H9 (cell line): Measurements from ENCODE around the gene KCNG3. TPM values are rescaled to one million over a fixed set of nuclear protein-coding genes. Genes with fewer than 3 reads are reported as not detected.
A peak's percentile ranks its signal among the peaks of the same experiment; 100 is the strongest.

Source experiments
- DNase-seq: peaks from one replicate; pipeline ENCODE4 v3.0.0-alpha.2; 2017
- H2AFZ ChIP-seq: one replicate; pipeline ENCODE4 v1.6.1; 2013; ENCODE audit warnings: mild to moderate bottlenecking, low read length, control low read depth, moderate library complexity
- H2AK5ac ChIP-seq: 2 replicates; pipeline ENCODE4 v1.6.1; 2013; ENCODE audit warnings: low read length, control low read depth, mixed read lengths; ENCODE audit not compliant: insufficient read length
- H2BK120ac ChIP-seq: one replicate; pipeline ENCODE4 v1.6.1; 2013; ENCODE audit warnings: low read depth, mild to moderate bottlenecking, low read length, control low read depth, inconsistent platforms; ENCODE audit not compliant: poor library complexity, severe bottlenecking
- H2BK12ac ChIP-seq: 2 replicates; pipeline ENCODE4 v1.6.1; 2013; ENCODE audit warnings: low read length, control low read depth, mixed read lengths, low read depth; ENCODE audit not compliant: insufficient read length
- H2BK15ac ChIP-seq: 2 replicates; pipeline ENCODE4 v1.6.1; 2013; ENCODE audit warnings: low read depth, low read length, control low read depth
- H2BK20ac ChIP-seq: one replicate; pipeline ENCODE4 v1.6.1; 2013; ENCODE audit warnings: low read depth, mild to moderate bottlenecking, low read length, control low read depth, inconsistent platforms; ENCODE audit not compliant: poor library complexity, severe bottlenecking
- H2BK5ac ChIP-seq: 2 replicates; pipeline ENCODE4 v1.6.1; 2013; ENCODE audit warnings: low read length, control low read depth, mixed read lengths; ENCODE audit not compliant: insufficient read length
- H3K14ac ChIP-seq: 2 replicates; pipeline ENCODE4 v1.6.1; 2013; ENCODE audit warnings: low read length, control low read depth; ENCODE audit not compliant: insufficient read depth
- H3K18ac ChIP-seq: 2 replicates; pipeline ENCODE4 v1.6.1; 2013; ENCODE audit warnings: low read depth, mild to moderate bottlenecking, mixed read lengths, low read length, control low read depth; ENCODE audit not compliant: insufficient read length
- H3K23ac ChIP-seq: 2 replicates; pipeline ENCODE4 v1.6.1; 2013; ENCODE audit warnings: low read length, control low read depth, mixed read lengths, low read depth; ENCODE audit not compliant: insufficient read length
- H3K23me2 ChIP-seq: 2 replicates; pipeline ENCODE4 v1.6.1; 2013; ENCODE audit warnings: low read depth, mild to moderate bottlenecking, mixed read lengths, low read length, control low read depth; ENCODE audit not compliant: insufficient read length, poor library complexity, severe bottlenecking
- H3K27ac ChIP-seq: 2 replicates; pipeline ENCODE4 v1.5.1; 2013; ENCODE audit warnings: low read length, control low read depth, mixed read lengths, low read depth; ENCODE audit not compliant: insufficient read length
- H3K27me3 ChIP-seq: 2 replicates; pipeline ENCODE4 v1.6.1; 2013; ENCODE audit warnings: low read length, control low read depth, inconsistent platforms; ENCODE audit not compliant: insufficient read depth
- H3K4ac ChIP-seq: 2 replicates; pipeline ENCODE4 v1.6.1; 2013; ENCODE audit warnings: low read depth, mild to moderate bottlenecking, control low read depth, inconsistent platforms, low read length, moderate library complexity
- H3K4me1 ChIP-seq: 2 replicates; pipeline ENCODE4 v1.6.1; 2013; ENCODE audit warnings: low read length, control low read depth, inconsistent platforms; ENCODE audit not compliant: insufficient read depth
- H3K4me2 ChIP-seq: 2 replicates; pipeline ENCODE4 v1.6.1; 2013; ENCODE audit warnings: low read length, control low read depth, mixed read lengths; ENCODE audit not compliant: insufficient read length, insufficient read depth
- H3K56ac ChIP-seq: 2 replicates; pipeline ENCODE4 v1.6.1; 2013; ENCODE audit warnings: low read depth, mild to moderate bottlenecking, mixed read lengths, low read length, control low read depth; ENCODE audit not compliant: insufficient read length
- H3K79me1 ChIP-seq: 2 replicates; pipeline ENCODE4 v1.6.1; 2013; ENCODE audit warnings: low read depth, mild to moderate bottlenecking, moderate library complexity, low read length, control low read depth, inconsistent platforms; ENCODE audit not compliant: insufficient read depth, poor library complexity, severe bottlenecking
- H3K79me2 ChIP-seq: 2 replicates; pipeline ENCODE4 v1.6.1; 2013; ENCODE audit warnings: low read length, control low read depth, inconsistent platforms; ENCODE audit not compliant: insufficient read depth
- H3K9ac ChIP-seq: 2 replicates; pipeline ENCODE4 v1.6.1; 2013; ENCODE audit warnings: low read length, control low read depth, mixed read lengths; ENCODE audit not compliant: insufficient read length; ENCODE audit errors: extremely low read depth
- H3K9me3 ChIP-seq: one replicate; pipeline ENCODE4 v1.6.1; 2013; ENCODE audit warnings: low read depth, low read length, inconsistent platforms; ENCODE audit not compliant: control insufficient read depth
- H3T11ph ChIP-seq: one replicate; pipeline ENCODE4 v1.6.1; 2013; ENCODE audit warnings: mild to moderate bottlenecking, low read length, control low read depth, inconsistent platforms
- H4K20me1 ChIP-seq: one replicate; pipeline ENCODE4 v1.6.1; 2013; ENCODE audit not compliant: control insufficient read depth, insufficient read length, insufficient read depth
- H4K5ac ChIP-seq: 2 replicates; pipeline ENCODE4 v1.6.1; 2013; ENCODE audit warnings: low read depth, mild to moderate bottlenecking, mixed read lengths, low read length, control low read depth; ENCODE audit not compliant: insufficient read length
- H4K8ac ChIP-seq: replicated peaks from 2 replicates; pipeline ENCODE4 v1.6.1; 2013; ENCODE audit warnings: low read length, control low read depth, mixed read lengths, low read depth; ENCODE audit not compliant: insufficient read length
- H4K91ac ChIP-seq: 2 replicates; pipeline ENCODE4 v1.6.1; 2013; ENCODE audit warnings: low read depth, mild to moderate bottlenecking, moderate library complexity, mixed read lengths, low read length, control low read depth; ENCODE audit not compliant: insufficient read length
- H3K27ac Mint-ChIP-seq, 3 experiments: 2 replicates in 2 of 3; 3 replicates in 1 of 3; pipeline ENCODE4 v1.8.0; 2020 to 2021; ENCODE audit warnings: mixed read lengths in 3 of 3, mild to moderate bottlenecking in 1 of 3, moderate library complexity in 1 of 3
- H3K27me3 Mint-ChIP-seq: 2 replicates; pipeline ENCODE4 v1.8.0; 2021; ENCODE audit warnings: low read depth, mild to moderate bottlenecking, moderate library complexity, mixed read lengths
- H3K36me3 Mint-ChIP-seq, 3 experiments: 2 replicates in 2 of 3; 3 replicates in 1 of 3; pipeline ENCODE4 v1.8.0; 2020 to 2021; ENCODE audit warnings: low read depth in 3 of 3, mixed read lengths in 3 of 3; ENCODE audit not compliant: insufficient read depth in 1 of 3
- H3K4me1 Mint-ChIP-seq, 2 experiments: 2 replicates each; pipeline ENCODE4 v1.8.0; 2020; ENCODE audit warnings: mixed read lengths in 2 of 2
- H3K4me3 Mint-ChIP-seq, 2 experiments: 2 replicates in 1 of 2; 3 replicates in 1 of 2; pipeline ENCODE4 v1.8.0; 2020 to 2021; ENCODE audit warnings: mild to moderate bottlenecking in 2 of 2, mixed read lengths in 2 of 2, moderate library complexity in 1 of 2
- H3K9me3 Mint-ChIP-seq, 2 experiments: 2 replicates in 1 of 2; 3 replicates in 1 of 2; pipeline ENCODE4 v1.8.0; 2020; ENCODE audit warnings: mild to moderate bottlenecking in 2 of 2, mixed read lengths in 2 of 2, moderate library complexity in 1 of 2
- CTCF ChIP-seq: fragments of 200-600 bp; sonication (generic); conservative IDR thresholded peaks from 3 replicates; pipeline ENCODE4 v1.8.0; 2021; ENCODE audit warnings: antibody characterized with exemption, mild to moderate bottlenecking
- WGBS: extraction: QIAGEN DNeasy Blood & Tissue Kit; methylation state at CpG from one replicate; pipeline ENCODE4 v1.1.7; 2013; ENCODE audit warnings: missing lambda C conversion rate, low lambda C conversion rate, mixed read lengths; ENCODE audit not compliant: insufficient read length; ENCODE audit errors: extremely low coverage; 5-methylcytosine and 5-hydroxymethylcytosine counted together
- total RNA-seq: library from RNA; stranded (reverse); gene quantifications from 2 replicates; pipeline ENCODE4 v1.2.1, GENCODE V29; 2021

KCNG3 gene
- total RNA-seq, 1 experiment from 2014 or later, result 16.5 TPM

- Histone ChIP-seq H3T11ph (no peak overlapping the region), H4K8ac (no peak overlapping the region), H3K4me2 (no peak overlapping the region), H2AK5ac (no peak overlapping the region), H3K79me1 (no peaks in the 10 kb centered on the region), H3K4ac (no peak overlapping the region), H2BK15ac (no peak overlapping the region), H2BK5ac (no peak overlapping the region), H3K27ac (no peak overlapping the region), H3K23ac (no peak overlapping the region), H2BK120ac (no peak overlapping the region), H2BK20ac (no peak overlapping the region), H4K20me1 (no peaks in the 10 kb centered on the region), H3K9ac (no peak overlapping the region), H3K79me2 (no peaks in the 10 kb centered on the region; the same call in 1 of the 2 replicates), H3K9me3 (no peaks in the 10 kb centered on the region), H3K23me2 (no peaks in the 10 kb centered on the region), H3K27me3 (no peaks in the 10 kb centered on the region), H2BK12ac (no peak overlapping the region), H3K14ac (no peak overlapping the region), H2AFZ (no peak overlapping the region), H3K56ac (no peak overlapping the region), H4K5ac (no peak overlapping the region), H3K4me1 (no peaks in the 10 kb centered on the region), H4K91ac (no peak overlapping the region), H3K18ac (no peak overlapping the region)
- TF ChIP-seq CTCF, result no peak
- no peak overlapping the region for H3K4me3 Mint-ChIP-seq
- H3K27me3 Mint-ChIP-seq, result no peaks in the 10 kb centered on the region
- peak overlapping the region in 2 of 3 experiments; percentile 12 to 13; a peak in 2 of 7 replicates for H3K27ac Mint-ChIP-seq
- no peaks in the 10 kb centered on the region for H3K9me3 Mint-ChIP-seq
- no CpG with 5 or more reads among the region's 6 CpGs for WGBS
- no peak for DNase-seq
- H3K4me1 Mint-ChIP-seq, result peaks cover 14 to 26% of the 10 kb centered on the region in 2 experiments
- H3K36me3 Mint-ChIP-seq, result peaks cover 5 to 7% (median 7%) of the 10 kb centered on the region in 3 experiments; a peak in 6 of 7 replicates
Observed at GRCh38 chr2:42463570-42463969, 30.2 kb downstream of the KCNG3 start.
